ENCODE measurements around the gene APRT. TPM values are rescaled to one million over a fixed set of nuclear protein-coding genes. Genes with fewer than 3 reads are reported as not detected.

Gene APRT
- total RNA-seq, 4 donors from 2014 or later: 81.6 to 221 (median 149) TPM

DNA sequence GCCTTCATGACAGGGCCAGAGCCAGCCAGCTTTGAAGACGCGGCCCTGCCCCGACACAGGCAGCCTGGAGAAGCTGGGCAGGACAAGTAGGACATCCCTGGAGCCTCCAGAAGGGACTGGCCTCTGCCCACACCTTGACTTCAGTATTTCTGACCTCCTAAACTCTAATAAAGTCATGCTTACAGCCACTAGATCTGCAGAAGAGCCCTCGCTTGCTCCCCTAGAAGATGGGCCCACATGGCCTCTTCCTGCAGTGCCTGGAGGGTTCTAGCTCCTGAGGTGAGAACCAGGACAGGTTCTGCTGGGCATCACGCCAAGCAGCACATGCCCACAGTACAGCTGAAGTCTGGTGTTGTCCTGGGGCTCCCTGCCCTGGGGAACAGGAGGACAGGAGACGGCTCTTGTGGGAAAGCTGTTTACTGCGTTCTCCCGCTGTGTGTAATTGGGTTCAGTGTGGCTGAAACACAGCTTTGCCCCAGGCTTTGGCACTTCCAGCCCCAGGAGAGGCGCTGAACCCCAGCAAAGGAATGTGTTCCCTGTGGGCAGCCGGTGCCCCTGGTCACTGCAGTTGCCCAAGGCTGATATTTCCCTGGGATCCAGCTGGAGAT, 2.6 kb downstream of the APRT start:
- Histone ChIP-seq H3K4me3 (no peak overlapping the region), H3K27ac (no peak overlapping the region), H3K36me3 (no peaks in the 10 kb centered on the region), H3K4me1 (peaks cover 16 to 47% (median 41%) of the 10 kb centered on the region in 4 donors), H3K9me3 (no peaks in the 10 kb centered on the region), H3K27me3 (no peaks in the 10 kb centered on the region)
- intact Hi-C loops (cut with DNase I; ENCODE audit: low total_unique reads) (no loop called here), in situ Hi-C loops (cut with MboI; ENCODE audit: low pct_ligation_motif_present in 1 of 4, low pct_unique_long_range_greater_than_20kb in 1 of 4, low sequenced_read_pairs in 3 of 4) (loop anchor here in 1 of 4 donors (25.0 kb wide), 1 partner anchor 403 kb away; the partner anchor contains the start of genes SLC22A31 and ZNF778)
- 77% methylated on average over 8 of the region's 10 CpGs; no CpG with 5 or more reads in 1 of the 2 donors for WGBS, 2 donors (ENCODE audit: low coverage in 1 of 2)
- DNase-seq: no peak
- no peak for TF ChIP-seq EP300 (IDR thresholded peaks at IDR 0.05; ENCODE audit: low read depth)
- no peak for TF ChIP-seq CTCF (IDR thresholded peaks at IDR 0.05)
- TF ChIP-seq POLR2AphosphoS5 (IDR thresholded peaks at IDR 0.05): no peak
- no peak for TF ChIP-seq POLR2A (IDR thresholded peaks at IDR 0.05)

DNA sequence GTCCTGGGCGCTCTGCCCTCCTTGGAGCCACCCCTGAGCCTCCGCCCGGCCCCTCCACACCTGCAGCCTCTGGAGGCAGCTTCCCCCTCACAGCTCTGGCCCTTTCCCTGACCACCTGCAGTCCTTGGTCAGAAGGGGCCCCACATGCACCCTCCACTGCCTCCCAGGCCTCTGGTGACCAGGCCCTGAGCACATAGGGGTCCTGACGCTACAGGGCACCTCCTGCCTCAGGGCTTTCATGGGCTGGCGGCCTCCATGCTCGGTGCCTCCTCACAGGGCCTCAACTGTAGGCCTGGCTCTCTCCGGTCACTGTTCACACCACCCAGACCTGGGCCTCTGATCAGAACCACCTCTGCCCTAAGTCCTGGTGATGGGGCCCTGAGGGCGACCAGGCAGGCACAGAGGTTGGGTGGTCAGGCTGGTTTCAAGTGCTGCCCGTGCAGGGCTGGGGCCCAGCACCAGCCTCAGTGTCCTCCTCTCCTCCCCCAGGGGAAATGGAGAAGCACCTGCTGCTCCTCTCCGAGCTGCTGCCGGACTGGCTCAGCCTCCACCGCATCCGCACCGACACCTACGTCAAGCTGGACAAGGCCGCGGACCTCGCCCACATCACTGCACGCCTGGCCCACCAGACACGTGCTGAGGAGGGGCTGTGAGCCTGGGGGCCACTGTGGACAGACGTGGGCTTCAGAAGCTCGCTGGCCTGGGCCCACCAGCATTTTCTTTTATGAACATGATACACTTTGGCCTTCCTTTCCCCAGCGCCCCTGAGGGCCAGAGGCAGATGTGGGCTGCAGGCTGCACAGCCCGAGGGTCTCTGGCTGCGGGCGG, 3.9 kb downstream of the APRT start:
- DNase-seq: no peak
- Histone ChIP-seq H3K27me3 (no peaks in the 10 kb centered on the region), H3K4me1 (peaks cover 15 to 45% (median 36%) of the 10 kb centered on the region in 4 donors), H3K27ac (no peak overlapping the region), H3K4me3 (no peak overlapping the region), H3K9me3 (no peaks in the 10 kb centered on the region), H3K36me3 (no peaks in the 10 kb centered on the region)
- TF ChIP-seq CTCF (IDR thresholded peaks at IDR 0.05) (no peak), POLR2AphosphoS5 (IDR thresholded peaks at IDR 0.05) (no peak), POLR2A (IDR thresholded peaks at IDR 0.05) (no peak)
- intact Hi-C loops (cut with DNase I; ENCODE audit: low total_unique reads) (no loop called here), in situ Hi-C loops (cut with MboI; ENCODE audit: low pct_ligation_motif_present in 1 of 4, low pct_unique_long_range_greater_than_20kb in 1 of 4, low sequenced_read_pairs in 3 of 4) (loop anchor here in 1 of 4 donors (25.0 kb wide), 1 partner anchor 404 kb away; the partner anchor contains the start of genes SLC22A31 and ZNF778)
- WGBS, 2 donors (ENCODE audit: low coverage in 1 of 2): 89% methylated on average over 25 of the region's 26 CpGs; no CpG with 5 or more reads in 1 of the 2 donors

DNA sequence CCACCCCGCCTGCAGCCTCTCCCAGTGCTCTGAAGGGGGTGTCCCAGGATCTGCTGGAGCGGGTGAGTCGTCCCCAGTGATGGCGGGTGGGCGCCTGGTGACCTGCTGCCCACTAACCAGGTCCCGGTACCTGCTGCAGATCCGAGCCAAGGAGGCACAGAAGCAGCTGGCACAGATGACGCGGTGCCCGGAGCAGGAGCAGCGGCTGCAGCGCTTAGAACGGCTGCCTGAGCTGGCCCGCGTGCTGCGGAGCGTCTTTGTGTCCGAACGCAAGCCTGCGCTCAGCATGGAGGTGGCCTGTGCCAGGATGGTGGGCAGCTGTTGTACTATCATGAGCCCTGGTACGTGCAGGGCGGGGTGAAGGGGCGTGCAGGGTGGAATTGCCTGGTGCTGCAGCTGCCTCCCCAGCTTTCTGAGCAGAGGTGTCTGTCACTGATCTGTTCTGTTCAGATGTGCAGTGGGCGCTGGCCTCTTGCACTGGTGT, 4.5 kb downstream of the APRT start:
- TF ChIP-seq EP300 (IDR thresholded peaks at IDR 0.05; ENCODE audit: low read depth) (no peak), CTCF (IDR thresholded peaks at IDR 0.05) (no peak), POLR2A (IDR thresholded peaks at IDR 0.05) (no peak), POLR2AphosphoS5 (IDR thresholded peaks at IDR 0.05) (no peak)
- WGBS, 2 donors (ENCODE audit: low coverage in 1 of 2): 84% methylated on average over 20 of the region's 24 CpGs; no CpG with 5 or more reads in 1 of the 2 donors
- H3K27me3 ChIP-seq: no peaks in the 10 kb centered on the region
- intact Hi-C loops (cut with DNase I; ENCODE audit: low total_unique reads) (no loop called here), in situ Hi-C loops (cut with MboI; ENCODE audit: low pct_ligation_motif_present in 1 of 4, low pct_unique_long_range_greater_than_20kb in 1 of 4, low sequenced_read_pairs in 3 of 4) (loop anchor here in 1 of 4 donors (25.0 kb wide), 1 partner anchor 405 kb away; the partner anchor contains the start of genes SLC22A31 and ZNF778)
- DNase-seq: no peak
- H3K4me1 ChIP-seq: peaks cover 14 to 44% (median 35%) of the 10 kb centered on the region in 4 donors
- H3K27ac ChIP-seq: no peak overlapping the region
- no peaks in the 10 kb centered on the region for H3K36me3 ChIP-seq
- H3K4me3 ChIP-seq: no peak overlapping the region
- H3K9me3 ChIP-seq: no peaks in the 10 kb centered on the region

Measured in transverse colon (tissue), 4 donors.